PFSK-1 (cell line): ENCODE measurements around the gene MRPL38.

Experiments used
- FOXP2 ChIP-seq: optimal IDR thresholded peaks from 2 replicates; pipeline ENCODE3; 2011; ENCODE audit warnings: borderline replicate concordance, control low read depth, inconsistent platforms; ENCODE audit not compliant: insufficient read depth; ENCODE audit errors: extremely low read length, extremely low read depth
- POLR2AphosphoS5 ChIP-seq: IDR thresholded peaks from 2 replicates; pipeline ENCODE4 v1.6.1; 2012; ENCODE audit warnings: low read depth, mild to moderate bottlenecking, control low read depth, low read length, moderate library complexity
- TAF1 ChIP-seq: IDR thresholded peaks from 2 replicates; pipeline ENCODE4 v1.6.1; 2012; ENCODE audit warnings: low read length, control low read depth, borderline replicate concordance; ENCODE audit not compliant: insufficient read depth
- TF ChIP-seq, protein P1 (sequence below), 2 experiments: IDR thresholded peaks; 2 replicates each; pipeline versions ENCODE4 v1.6.1 to v1.8.0; 2011 to 2012; ENCODE audit warnings: low read depth in 2 of 2, low read length in 2 of 2, control low read depth in 1 of 2, inconsistent platforms in 1 of 2, mild to moderate bottlenecking in 1 of 2, moderate library complexity in 1 of 2; ENCODE audit not compliant: insufficient read depth in 1 of 2

DNA sequence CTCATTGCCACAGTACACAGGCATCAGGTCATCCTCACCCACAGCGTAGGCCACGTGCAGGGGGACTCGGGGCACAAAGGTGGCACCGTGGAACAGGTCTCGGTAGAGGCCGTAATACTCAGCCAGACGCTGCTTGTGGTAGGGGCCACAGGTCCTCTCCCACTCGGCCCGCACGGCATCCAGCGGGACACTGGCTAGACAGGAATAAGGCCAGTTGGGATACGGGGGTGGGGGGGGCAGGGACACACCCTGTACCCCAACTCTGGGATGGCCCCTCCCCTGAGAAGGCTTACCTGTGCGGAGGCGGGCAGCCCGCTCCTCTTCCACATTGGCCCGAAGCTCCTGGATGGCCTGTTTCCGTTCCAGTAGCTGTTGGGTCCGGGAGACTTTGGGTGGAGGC, 3.0 kb downstream of the MRPL38 start:
- TF ChIP-seq POLR2AphosphoS5 = no peak
- TF ChIP-seq, protein P1, sequence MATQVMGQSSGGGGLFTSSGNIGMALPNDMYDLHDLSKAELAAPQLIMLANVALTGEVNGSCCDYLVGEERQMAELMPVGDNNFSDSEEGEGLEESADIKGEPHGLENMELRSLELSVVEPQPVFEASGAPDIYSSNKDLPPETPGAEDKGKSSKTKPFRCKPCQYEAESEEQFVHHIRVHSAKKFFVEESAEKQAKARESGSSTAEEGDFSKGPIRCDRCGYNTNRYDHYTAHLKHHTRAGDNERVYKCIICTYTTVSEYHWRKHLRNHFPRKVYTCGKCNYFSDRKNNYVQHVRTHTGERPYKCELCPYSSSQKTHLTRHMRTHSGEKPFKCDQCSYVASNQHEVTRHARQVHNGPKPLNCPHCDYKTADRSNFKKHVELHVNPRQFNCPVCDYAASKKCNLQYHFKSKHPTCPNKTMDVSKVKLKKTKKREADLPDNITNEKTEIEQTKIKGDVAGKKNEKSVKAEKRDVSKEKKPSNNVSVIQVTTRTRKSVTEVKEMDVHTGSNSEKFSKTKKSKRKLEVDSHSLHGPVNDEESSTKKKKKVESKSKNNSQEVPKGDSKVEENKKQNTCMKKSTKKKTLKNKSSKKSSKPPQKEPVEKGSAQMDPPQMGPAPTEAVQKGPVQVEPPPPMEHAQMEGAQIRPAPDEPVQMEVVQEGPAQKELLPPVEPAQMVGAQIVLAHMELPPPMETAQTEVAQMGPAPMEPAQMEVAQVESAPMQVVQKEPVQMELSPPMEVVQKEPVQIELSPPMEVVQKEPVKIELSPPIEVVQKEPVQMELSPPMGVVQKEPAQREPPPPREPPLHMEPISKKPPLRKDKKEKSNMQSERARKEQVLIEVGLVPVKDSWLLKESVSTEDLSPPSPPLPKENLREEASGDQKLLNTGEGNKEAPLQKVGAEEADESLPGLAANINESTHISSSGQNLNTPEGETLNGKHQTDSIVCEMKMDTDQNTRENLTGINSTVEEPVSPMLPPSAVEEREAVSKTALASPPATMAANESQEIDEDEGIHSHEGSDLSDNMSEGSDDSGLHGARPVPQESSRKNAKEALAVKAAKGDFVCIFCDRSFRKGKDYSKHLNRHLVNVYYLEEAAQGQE (IDR thresholded peaks at IDR 0.05; ENCODE audit: insufficient read depth in 1 of 2, low read depth in 2 of 2, low read length in 2 of 2) = no peak
- TF ChIP-seq TAF1 = no peak
- TF ChIP-seq FOXP2 = no peak
